GM18502 (cell line): Measurements from ENCODE around the gene ADPRHL1.

Experiments used
- ATAC-seq: cut with Tn5 transposase; IDR thresholded peaks from one replicate; pipeline ENCODE4 v1.9.1; 2021; ENCODE audit warnings: mild to moderate bottlenecking; ENCODE audit not compliant: unreplicated experiment, poor library complexity

ADPRHL1 gene

GRCh38 chr13:113420232-113420631 lies 33.1 kb downstream of the ADPRHL1 start:
- no peak for ATAC-seq

- no peak for ATAC-seq
Measured at GRCh38 chr13:113419531-113420193, 33.6 kb downstream of the ADPRHL1 start.

GRCh38 chr13:113418722-113419049 lies 34.6 kb downstream of the ADPRHL1 start:
- no peak for ATAC-seq

- no peak for ATAC-seq
Measured at GRCh38 chr13:113417836-113418721, 35.2 kb downstream of the ADPRHL1 start.

- ATAC-seq = no peak
Measured at GRCh38 chr13:113417008-113417751, 36.1 kb downstream of the ADPRHL1 start.

GRCh38 chr13:113415825-113416224 lies 37.5 kb downstream of the ADPRHL1 start:
- no peak for ATAC-seq

GRCh38 chr13:113415032-113415431 lies 38.3 kb downstream of the ADPRHL1 start:
- ATAC-seq = no peak

- no peak for ATAC-seq
Measured at GRCh38 chr13:113414335-113414734, 39.0 kb downstream of the ADPRHL1 start.

GRCh38 chr13:113413898-113414282 lies 39.4 kb downstream of the ADPRHL1 start:
- ATAC-seq = no peak

GRCh38 chr13:113413178-113413897 lies 40.0 kb downstream of the ADPRHL1 start:
- no peak for ATAC-seq

GRCh38 chr13:113412440-113412839 lies 40.8 kb downstream of the ADPRHL1 start:
- ATAC-seq = no peak

- no peak for ATAC-seq
Measured at GRCh38 chr13:113411216-113412023, 41.9 kb downstream of the ADPRHL1 start.

GRCh38 chr13:113410472-113411201 lies 42.7 kb downstream of the ADPRHL1 start:
- no peak for ATAC-seq

- ATAC-seq = no peak
Measured at GRCh38 chr13:113408562-113408961, 44.7 kb downstream of the ADPRHL1 start.

GRCh38 chr13:113407531-113408393 lies 45.5 kb downstream of the ADPRHL1 start:
- ATAC-seq = no peak

- no peak for ATAC-seq
Measured at GRCh38 chr13:113407103-113407530, 46.2 kb downstream of the ADPRHL1 start.

GRCh38 chr13:113406321-113407102 lies 46.8 kb downstream of the ADPRHL1 start:
- ATAC-seq = no peak
